Nephron (organoid): ENCODE results near the gene SLC39A1.
A peak's percentile ranks its signal among the peaks of the same experiment; 100 is the strongest.

Source experiments
- H3K27ac Mint-ChIP-seq, 3 experiments: 2 replicates each; pipeline ENCODE4 v1.8.0; 2020; ENCODE audit warnings: mixed read lengths in 3 of 3, mild to moderate bottlenecking in 2 of 3, moderate library complexity in 1 of 3
- H3K27me3 Mint-ChIP-seq: 2 replicates; pipeline ENCODE4 v1.8.0; 2021; ENCODE audit warnings: low read depth, mild to moderate bottlenecking, moderate library complexity, mixed read lengths
- H3K36me3 Mint-ChIP-seq: 2 replicates; pipeline ENCODE4 v1.8.0; 2020; ENCODE audit warnings: low read depth, mixed read lengths
- H3K4me1 Mint-ChIP-seq: 2 replicates; pipeline ENCODE4 v1.8.0; 2020; ENCODE audit warnings: mixed read lengths
- H3K4me3 Mint-ChIP-seq, 3 experiments: 2 replicates each; pipeline ENCODE4 v1.8.0; 2020; ENCODE audit warnings: mild to moderate bottlenecking in 3 of 3, mixed read lengths in 3 of 3, moderate library complexity in 2 of 3
- H3K9me3 Mint-ChIP-seq: 2 replicates; pipeline ENCODE4 v1.8.0; 2020; ENCODE audit warnings: mixed read lengths
- TF ChIP-seq, protein P1 (sequence below), 3 experiments: fragments of 200-600 bp; sonication (generic); IDR thresholded peaks; one replicate each; pipeline ENCODE4 v1.5.0; 2021; ENCODE audit warnings: antibody characterized with exemption in 3 of 3; ENCODE audit not compliant: unreplicated experiment in 3 of 3

Gene SLC39A1

DNA sequence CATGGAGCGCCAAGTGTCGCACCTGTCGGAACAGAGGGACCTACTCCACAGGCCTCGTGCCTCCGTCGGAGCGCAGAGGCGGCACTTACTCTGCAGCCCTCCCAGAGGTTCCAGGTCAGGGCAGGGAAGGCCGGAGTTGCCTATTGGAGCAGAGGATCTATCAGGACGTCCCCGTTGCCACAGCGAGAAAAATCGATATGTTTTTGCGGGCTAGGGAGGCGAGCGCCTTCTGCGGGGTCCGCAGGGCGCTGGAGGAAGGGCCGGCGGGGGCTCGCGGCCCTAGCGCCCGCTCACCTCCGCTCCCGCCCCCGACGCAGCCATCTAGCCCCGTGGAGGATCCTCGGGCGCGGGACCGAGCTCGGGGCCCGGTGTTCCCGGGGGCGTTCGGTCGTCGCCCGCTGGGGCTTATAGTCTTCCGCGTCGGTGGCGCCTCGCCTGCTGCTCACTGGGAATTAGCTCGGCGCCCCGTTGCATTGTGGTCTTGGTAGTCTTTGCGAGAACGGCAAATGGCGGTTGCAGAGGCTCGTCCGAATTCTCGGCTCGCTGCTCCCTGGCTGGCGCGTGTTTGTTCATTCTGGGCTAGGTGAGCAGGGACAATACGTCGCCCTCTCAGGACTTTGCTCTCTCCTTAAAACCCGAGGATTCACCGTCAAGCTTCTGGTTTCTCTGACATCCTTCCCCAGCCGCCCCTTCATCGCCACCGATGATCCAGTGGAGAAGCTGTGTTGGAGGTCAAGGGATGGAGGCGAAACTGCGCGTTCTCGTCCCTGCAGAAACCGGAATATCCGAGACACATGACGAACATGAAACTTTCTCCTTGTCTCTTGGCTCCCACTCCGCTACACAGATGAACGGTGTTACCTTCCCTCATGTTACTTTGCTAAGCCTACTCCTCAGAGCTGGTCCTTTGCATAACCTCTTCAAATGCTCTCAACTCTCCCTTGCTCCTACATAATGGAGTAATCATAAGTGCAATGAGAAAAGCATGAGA is 14.2 kb upstream of the SLC39A1 start, which contains the start of gene JTB:
Gene JTB (minus strand): TSS at position 425 of the 991 bp plus-strand sequence. CDS start 422 bp downstream, at position 3.
- peak within 1 kb of the TSS; percentile 90 to 100 (median 99) for H3K4me3 Mint-ChIP-seq
- peak within 1 kb of the TSS; percentile 97 to 99 (median 99) for H3K27ac Mint-ChIP-seq
- H3K4me1 Mint-ChIP-seq: peaks cover 30% of the 10 kb centered on the region
- TF ChIP-seq, protein P1, sequence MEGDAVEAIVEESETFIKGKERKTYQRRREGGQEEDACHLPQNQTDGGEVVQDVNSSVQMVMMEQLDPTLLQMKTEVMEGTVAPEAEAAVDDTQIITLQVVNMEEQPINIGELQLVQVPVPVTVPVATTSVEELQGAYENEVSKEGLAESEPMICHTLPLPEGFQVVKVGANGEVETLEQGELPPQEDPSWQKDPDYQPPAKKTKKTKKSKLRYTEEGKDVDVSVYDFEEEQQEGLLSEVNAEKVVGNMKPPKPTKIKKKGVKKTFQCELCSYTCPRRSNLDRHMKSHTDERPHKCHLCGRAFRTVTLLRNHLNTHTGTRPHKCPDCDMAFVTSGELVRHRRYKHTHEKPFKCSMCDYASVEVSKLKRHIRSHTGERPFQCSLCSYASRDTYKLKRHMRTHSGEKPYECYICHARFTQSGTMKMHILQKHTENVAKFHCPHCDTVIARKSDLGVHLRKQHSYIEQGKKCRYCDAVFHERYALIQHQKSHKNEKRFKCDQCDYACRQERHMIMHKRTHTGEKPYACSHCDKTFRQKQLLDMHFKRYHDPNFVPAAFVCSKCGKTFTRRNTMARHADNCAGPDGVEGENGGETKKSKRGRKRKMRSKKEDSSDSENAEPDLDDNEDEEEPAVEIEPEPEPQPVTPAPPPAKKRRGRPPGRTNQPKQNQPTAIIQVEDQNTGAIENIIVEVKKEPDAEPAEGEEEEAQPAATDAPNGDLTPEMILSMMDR (IDR thresholded peaks at IDR 0.05; ENCODE audit: unreplicated experiment in 3 of 3): no peak
- H3K9me3 Mint-ChIP-seq: no peaks in the 10 kb centered on the region
- H3K36me3 Mint-ChIP-seq: peaks cover 54% of the 10 kb centered on the region
- no peaks in the 10 kb centered on the region for H3K27me3 Mint-ChIP-seq

GRCh38 chr1:153976819-153977249 is 13.5 kb upstream of the SLC39A1 start:
- Mint-ChIP-seq H3K4me1 (peaks cover 30% of the 10 kb centered on the region), H3K36me3 (peaks cover 51% of the 10 kb centered on the region), H3K9me3 (no peaks in the 10 kb centered on the region), H3K27ac (peak overlapping the region; percentile 90 to 99 (median 97)), H3K4me3 (peak overlapping the region; percentile 90 to 100 (median 99)), H3K27me3 (no peaks in the 10 kb centered on the region)
- TF ChIP-seq, protein P1 (IDR thresholded peaks at IDR 0.05; ENCODE audit: unreplicated experiment in 3 of 3): no peak

DNA sequence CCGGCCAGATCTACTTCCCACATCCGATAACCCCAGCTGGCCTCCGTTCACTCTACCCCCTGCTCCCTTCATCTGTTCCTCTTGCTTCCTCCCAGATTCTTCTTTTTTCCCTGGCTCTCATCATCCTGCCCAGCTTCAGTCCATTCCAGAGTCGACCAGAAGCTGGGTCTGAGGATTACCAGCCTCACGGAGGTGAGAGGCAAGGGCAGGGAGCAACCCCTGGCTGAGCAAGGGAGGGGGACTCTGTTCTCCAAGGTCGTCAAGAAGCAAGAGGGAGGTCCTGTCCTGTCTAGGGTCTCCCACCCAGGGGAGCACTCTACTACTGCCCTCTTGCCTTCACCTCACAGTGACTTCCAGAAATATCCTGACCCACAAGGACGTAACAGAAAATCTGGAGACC is 10.2 kb upstream of the SLC39A1 start:
- H3K4me1 Mint-ChIP-seq: peaks cover 34% of the 10 kb centered on the region
- peak overlapping the region in 1 of 3 experiments; percentile 45 for H3K4me3 Mint-ChIP-seq
- H3K9me3 Mint-ChIP-seq: no peaks in the 10 kb centered on the region
- no peak overlapping the region for H3K27ac Mint-ChIP-seq
- H3K27me3 Mint-ChIP-seq: no peaks in the 10 kb centered on the region
- H3K36me3 Mint-ChIP-seq: peaks cover 34% of the 10 kb centered on the region
- TF ChIP-seq, protein P1 (IDR thresholded peaks at IDR 0.05; ENCODE audit: unreplicated experiment in 3 of 3): no peak

DNA sequence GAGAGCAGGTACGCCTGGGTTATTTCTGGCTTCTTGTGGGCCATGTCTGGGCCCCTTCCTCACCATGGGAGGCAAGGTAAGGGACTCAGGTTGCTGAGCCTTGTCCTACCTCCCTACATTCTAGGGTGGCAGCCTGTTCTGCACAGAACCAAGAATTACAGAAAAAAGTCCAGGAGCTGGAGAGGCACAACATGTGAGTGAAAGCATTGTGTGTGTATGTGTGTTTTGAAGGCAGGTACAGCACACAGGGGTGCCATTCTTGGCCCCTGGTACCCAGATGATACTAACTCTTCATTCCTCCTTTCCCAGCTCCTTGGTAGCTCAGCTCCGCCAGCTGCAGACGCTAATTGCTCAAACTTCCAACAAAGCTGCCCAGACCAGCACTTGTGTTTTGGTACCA is 9.7 kb upstream of the SLC39A1 start:
- TF ChIP-seq, protein P1 (IDR thresholded peaks at IDR 0.05; ENCODE audit: unreplicated experiment in 3 of 3): no peak
- Mint-ChIP-seq H3K36me3 (peaks cover 34% of the 10 kb centered on the region), H3K27ac (no peak overlapping the region), H3K9me3 (no peaks in the 10 kb centered on the region), H3K4me3 (peak overlapping the region in 2 of 3 experiments; percentile 45), H3K4me1 (peaks cover 30% of the 10 kb centered on the region), H3K27me3 (no peaks in the 10 kb centered on the region)

- Mint-ChIP-seq H3K4me1 (peaks cover 26% of the 10 kb centered on the region), H3K27ac (no peak overlapping the region), H3K36me3 (peaks cover 21% of the 10 kb centered on the region), H3K27me3 (no peaks in the 10 kb centered on the region), H3K9me3 (no peaks in the 10 kb centered on the region), H3K4me3 (peak overlapping the region in 2 of 3 experiments; percentile 41 to 55)
- TF ChIP-seq, protein P1 (IDR thresholded peaks at IDR 0.05; ENCODE audit: unreplicated experiment in 3 of 3): no peak
These were observed 7.0 kb upstream of the SLC39A1 start for GRCh38 chr1:153970346-153970745.
